Liver (tissue), 9 donors: ENCODE results near the gene PRSS56. TPM values are rescaled to one million over a fixed set of nuclear protein-coding genes. Genes with fewer than 3 reads are reported as not detected.

Experiments
- DNase-seq: peaks from one replicate; pipeline ENCODE4 v3.0.0-alpha.2; 2017; ENCODE audit warnings: low spot score
- H3K27ac ChIP-seq, 2 donors: one replicate each; pipeline ENCODE4 v1.7.0; 2013; ENCODE audit warnings: inconsistent platforms in 2 of 2, low read length in 2 of 2, control low read depth in 1 of 2, low read depth in 1 of 2, mild to moderate bottlenecking in 1 of 2
- H3K27me3 ChIP-seq, 4 donors: one replicate each; pipeline versions ENCODE4 v1.6.1 to v1.7.0; 2013; ENCODE audit warnings: low read length in 3 of 4, inconsistent platforms in 1 of 4, mild to moderate bottlenecking in 1 of 4, moderate library complexity in 1 of 4; ENCODE audit not compliant: control insufficient read depth in 4 of 4, insufficient read depth in 4 of 4
- H3K36me3 ChIP-seq, 4 donors: one replicate each; pipeline versions ENCODE4 v1.6.1 to v1.7.0; 2013; ENCODE audit warnings: low read length in 3 of 4, mild to moderate bottlenecking in 3 of 4, low read depth in 1 of 4, moderate library complexity in 1 of 4; ENCODE audit not compliant: control insufficient read depth in 4 of 4, insufficient read depth in 3 of 4
- H3K4me1 ChIP-seq, 4 donors: one replicate each; pipeline versions ENCODE4 v1.6.1 to v1.7.0; 2013; ENCODE audit warnings: low read length in 3 of 4, mild to moderate bottlenecking in 3 of 4, moderate library complexity in 1 of 4; ENCODE audit not compliant: control insufficient read depth in 4 of 4, insufficient read depth in 4 of 4
- H3K4me3 ChIP-seq, 3 donors: one replicate each; pipeline versions ENCODE4 v1.6.1 to v1.7.0; 2013; ENCODE audit warnings: low read length in 3 of 3, control low read depth in 1 of 3, low read depth in 1 of 3, mild to moderate bottlenecking in 1 of 3
- H3K9ac ChIP-seq, 2 donors: one replicate each; pipeline ENCODE4 v1.7.0; 2013; ENCODE audit warnings: low read length in 2 of 2, mild to moderate bottlenecking in 2 of 2, moderate library complexity in 2 of 2, control low read depth in 1 of 2, low read depth in 1 of 2
- H3K9me3 ChIP-seq, 4 donors: one replicate each; pipeline versions ENCODE4 v1.6.1 to v1.7.0; 2013; ENCODE audit warnings: low read length in 3 of 4; ENCODE audit not compliant: control insufficient read depth in 4 of 4
- EGR1 ChIP-seq, 2 donors: IDR thresholded peaks; 2 replicates each; pipeline ENCODE4 v1.6.1; 2016 to 2018; ENCODE audit warnings: antibody characterized with exemption in 2 of 2, low read depth in 2 of 2
- FOXA1 ChIP-seq: IDR thresholded peaks from 2 replicates; pipeline ENCODE4 v1.6.1; 2016; ENCODE audit warnings: antibody characterized with exemption
- FOXA2 ChIP-seq: IDR thresholded peaks from 2 replicates; pipeline ENCODE4 v1.6.1; 2016; ENCODE audit warnings: antibody characterized with exemption
- GABPA ChIP-seq, 2 donors: IDR thresholded peaks in 1 of 2; conservative IDR thresholded peaks in 1 of 2; 2 replicates each; pipeline ENCODE4 v1.6.1; 2016; ENCODE audit warnings: antibody characterized with exemption in 2 of 2, mild to moderate bottlenecking in 1 of 2, moderate library complexity in 1 of 2
- HNF4A ChIP-seq, 2 donors: conservative IDR thresholded peaks; 2 replicates each; pipeline ENCODE4 v1.6.1; 2016; ENCODE audit warnings: antibody characterized with exemption in 2 of 2, mild to moderate bottlenecking in 2 of 2
- HNF4G ChIP-seq: IDR thresholded peaks from 2 replicates; pipeline ENCODE4 v1.6.1; 2016; ENCODE audit warnings: antibody characterized with exemption
- JUND ChIP-seq, 2 donors: IDR thresholded peaks; 2 replicates each; pipeline ENCODE4 v1.6.1; 2016; ENCODE audit warnings: antibody characterized with exemption in 2 of 2
- NR2F2 ChIP-seq: IDR thresholded peaks from 2 replicates; pipeline ENCODE4 v1.6.1; 2016; ENCODE audit warnings: antibody characterized with exemption
- RAD21 ChIP-seq, 2 donors: IDR thresholded peaks; 2 replicates each; pipeline ENCODE4 v1.6.1; 2016; ENCODE audit warnings: antibody characterized with exemption in 2 of 2, mild to moderate bottlenecking in 2 of 2
- RXRA ChIP-seq, 2 donors: IDR thresholded peaks; 2 replicates each; pipeline ENCODE4 v1.6.1; 2017 to 2018; ENCODE audit warnings: antibody characterized with exemption in 2 of 2, mild to moderate bottlenecking in 1 of 2
- SP1 ChIP-seq: IDR thresholded peaks from 2 replicates; pipeline ENCODE4 v1.6.1; 2018; ENCODE audit warnings: antibody characterized with exemption, mild to moderate bottlenecking
- TAF1 ChIP-seq: conservative IDR thresholded peaks from 2 replicates; pipeline ENCODE4 v1.6.1; 2016; ENCODE audit warnings: antibody characterized with exemption, mild to moderate bottlenecking
- YY1 ChIP-seq: IDR thresholded peaks from 2 replicates; pipeline ENCODE4 v1.6.1; 2016; ENCODE audit warnings: antibody characterized with exemption, mild to moderate bottlenecking
- WGBS: extraction: QIAGEN DNeasy Blood & Tissue Kit; methylation state at CpG from one replicate; pipeline ENCODE4 v1.1.7; 2013; 5-methylcytosine and 5-hydroxymethylcytosine counted together
- polyA plus RNA-seq, 2 donors: library from polyadenylated mRNA; stranded (reverse) in 1 of 2; unstranded in 1 of 2; fragments of 200-250 nt in 1 of 2; fragments of >200 nt in 1 of 2; fragmentation: Nextera tagmentation in 1 of 2; extraction: Ambion mirVana in 1 of 2; gene quantifications; one replicate each; pipeline versions ENCODE4 v1.2.1 to v1.2.3, GENCODE V29; 2013 to 2015
- total RNA-seq, 2 donors: library from RNA; depleted of rRNA; stranded (reverse); fragments of >200 nt; gene quantifications; one replicate each; pipeline ENCODE4 v1.2.3, GENCODE V29; 2014
- TF ChIP-seq, protein P1 (sequence below): IDR thresholded peaks from 2 replicates; pipeline ENCODE4 v1.6.1; 2016; ENCODE audit warnings: antibody characterized with exemption
- TF ChIP-seq, protein P2 (sequence below): IDR thresholded peaks from 2 replicates; pipeline ENCODE4 v1.6.1; 2016; ENCODE audit warnings: antibody characterized with exemption
- TF ChIP-seq, protein P3 (sequence below): fragments of 150-350 bp; IDR thresholded peaks from 2 replicates; pipeline ENCODE4 v1.5.1; 2017; ENCODE audit warnings: improper control_type of control experiment, low read depth, low read length; ENCODE audit not compliant: missing input control
- TF ChIP-seq, protein P4 (sequence below): IDR thresholded peaks from 2 replicates; pipeline ENCODE4 v1.6.1; 2016; ENCODE audit warnings: antibody characterized with exemption
- TF ChIP-seq, protein P5 (sequence below): IDR thresholded peaks from 2 replicates; pipeline ENCODE4 v1.6.1; 2016; ENCODE audit warnings: antibody characterized with exemption, mild to moderate bottlenecking
- donor health status: healthy.
- donor health status: healthy.
- donor health status: healthy.
- donor health status: healthy.
- donor health status: healthy.

The PRSS56 gene
- total and polyA plus RNA-seq, 4 donors: 0.02 TPM; not detected in 3

DNA sequence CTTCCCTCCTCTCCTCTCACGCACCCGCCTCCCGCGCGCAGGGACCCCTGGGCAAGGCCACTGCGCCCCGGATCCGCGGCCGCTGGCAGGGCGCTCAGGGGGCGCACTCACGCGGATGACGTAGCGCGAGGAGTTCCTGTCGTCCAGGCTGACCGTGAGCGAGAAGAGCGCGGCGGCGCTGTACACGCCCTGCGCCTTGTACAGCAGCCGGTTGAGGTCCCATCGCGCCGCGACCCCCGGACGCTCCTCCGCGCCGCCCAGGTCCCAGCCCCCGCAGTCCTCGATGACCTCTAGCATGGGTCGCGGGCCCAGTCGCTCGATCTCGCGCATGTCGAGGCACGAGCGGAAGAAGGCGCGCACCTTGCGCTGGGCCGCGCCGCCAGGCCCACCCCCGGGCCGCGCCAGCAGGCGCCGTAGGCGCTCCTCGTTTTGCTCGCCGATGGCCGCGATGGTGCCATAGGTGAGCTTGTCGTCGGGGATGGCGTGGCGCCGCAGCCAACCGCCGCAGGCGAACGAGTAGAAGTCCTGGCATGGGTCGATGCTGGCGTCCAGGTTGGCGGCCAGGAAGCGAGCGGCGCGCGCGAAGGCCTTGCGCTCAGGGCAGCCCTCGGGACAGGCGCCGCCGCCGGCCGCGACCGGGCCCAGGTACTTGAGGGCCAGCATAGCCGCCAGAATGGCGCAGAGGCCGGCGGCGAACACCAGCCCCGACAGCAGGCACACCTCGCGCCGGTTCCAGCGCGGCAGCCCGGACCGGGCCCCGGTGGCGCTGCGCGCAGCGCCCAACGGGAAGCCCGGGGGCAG, 34.2 kb upstream of the PRSS56 start:
- Histone ChIP-seq H3K9ac (no peak overlapping the region), H3K4me1 (peaks cover 3 to 23% (median 6%) of the 10 kb centered on the region in 4 donors), H3K36me3 (no peaks in the 10 kb centered on the region), H3K9me3 (no peaks in the 10 kb centered on the region), H3K4me3 (no peak overlapping the region), H3K27me3 (peaks cover 3 to 10% (median 6%) of the 10 kb centered on the region in 4 donors), H3K27ac (no peak overlapping the region)
- no peak for DNase-seq
- TF ChIP-seq, protein P1, sequence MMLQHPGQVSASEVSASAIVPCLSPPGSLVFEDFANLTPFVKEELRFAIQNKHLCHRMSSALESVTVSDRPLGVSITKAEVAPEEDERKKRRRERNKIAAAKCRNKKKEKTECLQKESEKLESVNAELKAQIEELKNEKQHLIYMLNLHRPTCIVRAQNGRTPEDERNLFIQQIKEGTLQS: no peak
- no peak for TF ChIP-seq TAF1
- TF ChIP-seq RXRA (IDR thresholded peaks at IDR 0.05): no peak
- TF ChIP-seq FOXA2: no peak
- no peak for TF ChIP-seq SP1
- TF ChIP-seq EGR1 (IDR thresholded peaks at IDR 0.05; ENCODE audit: low read depth in 2 of 2): no peak
- no peak for TF ChIP-seq HNF4G
- TF ChIP-seq, protein P2, sequence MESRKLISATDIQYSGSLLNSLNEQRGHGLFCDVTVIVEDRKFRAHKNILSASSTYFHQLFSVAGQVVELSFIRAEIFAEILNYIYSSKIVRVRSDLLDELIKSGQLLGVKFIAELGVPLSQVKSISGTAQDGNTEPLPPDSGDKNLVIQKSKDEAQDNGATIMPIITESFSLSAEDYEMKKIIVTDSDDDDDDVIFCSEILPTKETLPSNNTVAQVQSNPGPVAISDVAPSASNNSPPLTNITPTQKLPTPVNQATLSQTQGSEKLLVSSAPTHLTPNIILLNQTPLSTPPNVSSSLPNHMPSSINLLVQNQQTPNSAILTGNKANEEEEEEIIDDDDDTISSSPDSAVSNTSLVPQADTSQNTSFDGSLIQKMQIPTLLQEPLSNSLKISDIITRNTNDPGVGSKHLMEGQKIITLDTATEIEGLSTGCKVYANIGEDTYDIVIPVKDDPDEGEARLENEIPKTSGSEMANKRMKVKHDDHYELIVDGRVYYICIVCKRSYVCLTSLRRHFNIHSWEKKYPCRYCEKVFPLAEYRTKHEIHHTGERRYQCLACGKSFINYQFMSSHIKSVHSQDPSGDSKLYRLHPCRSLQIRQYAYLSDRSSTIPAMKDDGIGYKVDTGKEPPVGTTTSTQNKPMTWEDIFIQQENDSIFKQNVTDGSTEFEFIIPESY: no peak
- no peak for TF ChIP-seq HNF4A (conservative IDR thresholded peaks at IDR 0.05)
- TF ChIP-seq, protein P3, sequence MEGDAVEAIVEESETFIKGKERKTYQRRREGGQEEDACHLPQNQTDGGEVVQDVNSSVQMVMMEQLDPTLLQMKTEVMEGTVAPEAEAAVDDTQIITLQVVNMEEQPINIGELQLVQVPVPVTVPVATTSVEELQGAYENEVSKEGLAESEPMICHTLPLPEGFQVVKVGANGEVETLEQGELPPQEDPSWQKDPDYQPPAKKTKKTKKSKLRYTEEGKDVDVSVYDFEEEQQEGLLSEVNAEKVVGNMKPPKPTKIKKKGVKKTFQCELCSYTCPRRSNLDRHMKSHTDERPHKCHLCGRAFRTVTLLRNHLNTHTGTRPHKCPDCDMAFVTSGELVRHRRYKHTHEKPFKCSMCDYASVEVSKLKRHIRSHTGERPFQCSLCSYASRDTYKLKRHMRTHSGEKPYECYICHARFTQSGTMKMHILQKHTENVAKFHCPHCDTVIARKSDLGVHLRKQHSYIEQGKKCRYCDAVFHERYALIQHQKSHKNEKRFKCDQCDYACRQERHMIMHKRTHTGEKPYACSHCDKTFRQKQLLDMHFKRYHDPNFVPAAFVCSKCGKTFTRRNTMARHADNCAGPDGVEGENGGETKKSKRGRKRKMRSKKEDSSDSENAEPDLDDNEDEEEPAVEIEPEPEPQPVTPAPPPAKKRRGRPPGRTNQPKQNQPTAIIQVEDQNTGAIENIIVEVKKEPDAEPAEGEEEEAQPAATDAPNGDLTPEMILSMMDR: no peak
- TF ChIP-seq, protein P4, sequence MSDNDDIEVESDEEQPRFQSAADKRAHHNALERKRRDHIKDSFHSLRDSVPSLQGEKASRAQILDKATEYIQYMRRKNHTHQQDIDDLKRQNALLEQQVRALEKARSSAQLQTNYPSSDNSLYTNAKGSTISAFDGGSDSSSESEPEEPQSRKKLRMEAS: no peak
- TF ChIP-seq RAD21 (IDR thresholded peaks at IDR 0.05): no peak
- TF ChIP-seq JUND (IDR thresholded peaks at IDR 0.05): no peak
- TF ChIP-seq FOXA1: no peak
- TF ChIP-seq, protein P5, sequence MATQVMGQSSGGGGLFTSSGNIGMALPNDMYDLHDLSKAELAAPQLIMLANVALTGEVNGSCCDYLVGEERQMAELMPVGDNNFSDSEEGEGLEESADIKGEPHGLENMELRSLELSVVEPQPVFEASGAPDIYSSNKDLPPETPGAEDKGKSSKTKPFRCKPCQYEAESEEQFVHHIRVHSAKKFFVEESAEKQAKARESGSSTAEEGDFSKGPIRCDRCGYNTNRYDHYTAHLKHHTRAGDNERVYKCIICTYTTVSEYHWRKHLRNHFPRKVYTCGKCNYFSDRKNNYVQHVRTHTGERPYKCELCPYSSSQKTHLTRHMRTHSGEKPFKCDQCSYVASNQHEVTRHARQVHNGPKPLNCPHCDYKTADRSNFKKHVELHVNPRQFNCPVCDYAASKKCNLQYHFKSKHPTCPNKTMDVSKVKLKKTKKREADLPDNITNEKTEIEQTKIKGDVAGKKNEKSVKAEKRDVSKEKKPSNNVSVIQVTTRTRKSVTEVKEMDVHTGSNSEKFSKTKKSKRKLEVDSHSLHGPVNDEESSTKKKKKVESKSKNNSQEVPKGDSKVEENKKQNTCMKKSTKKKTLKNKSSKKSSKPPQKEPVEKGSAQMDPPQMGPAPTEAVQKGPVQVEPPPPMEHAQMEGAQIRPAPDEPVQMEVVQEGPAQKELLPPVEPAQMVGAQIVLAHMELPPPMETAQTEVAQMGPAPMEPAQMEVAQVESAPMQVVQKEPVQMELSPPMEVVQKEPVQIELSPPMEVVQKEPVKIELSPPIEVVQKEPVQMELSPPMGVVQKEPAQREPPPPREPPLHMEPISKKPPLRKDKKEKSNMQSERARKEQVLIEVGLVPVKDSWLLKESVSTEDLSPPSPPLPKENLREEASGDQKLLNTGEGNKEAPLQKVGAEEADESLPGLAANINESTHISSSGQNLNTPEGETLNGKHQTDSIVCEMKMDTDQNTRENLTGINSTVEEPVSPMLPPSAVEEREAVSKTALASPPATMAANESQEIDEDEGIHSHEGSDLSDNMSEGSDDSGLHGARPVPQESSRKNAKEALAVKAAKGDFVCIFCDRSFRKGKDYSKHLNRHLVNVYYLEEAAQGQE: no peak
- TF ChIP-seq GABPA (IDR thresholded peaks at IDR 0.05 in 1 of 2, conservative IDR thresholded peaks at IDR 0.05 in 1 of 2): no peak
- TF ChIP-seq NR2F2: no peak
- no peak for TF ChIP-seq YY1
- 5% methylated on average over 111 of the region's 111 CpGs for WGBS
